Prostate gland (tissue), 2 donors: ENCODE results near the gene KCMF1. TPM values are rescaled to one million over a fixed set of nuclear protein-coding genes. Genes with fewer than 3 reads are reported as not detected.

Source experiments
- DNase-seq: peaks from one replicate; pipeline ENCODE4 v3.0.0-alpha.2; 2019; ENCODE audit warnings: low spot score
- H3K27ac ChIP-seq, 2 donors: fragments of 200-600 bp; sonication (generic); 2 replicates each; pipeline ENCODE4 v1.5.1; 2017 to 2019
- H3K27me3 ChIP-seq: fragments of 200-600 bp; sonication (generic); replicated peaks from 2 replicates; pipeline ENCODE4 v1.5.1; 2019; ENCODE audit not compliant: insufficient read depth
- H3K36me3 ChIP-seq, 2 donors: fragments of 200-600 bp; sonication (generic); 1 replicate in 1 of 2; 2 replicates in 1 of 2; pipeline versions ENCODE4 v1.5.1 to v1.8.1; 2017 to 2019
- H3K4me1 ChIP-seq: fragments of 200-600 bp; sonication (generic); replicated peaks from 2 replicates; pipeline ENCODE4 v1.5.1; 2019
- H3K4me3 ChIP-seq, 2 donors: fragments of 200-600 bp; sonication (generic); 2 replicates each; pipeline ENCODE4 v1.5.1; 2017 to 2019
- H3K9me3 ChIP-seq: fragments of 200-600 bp; sonication (generic); 2 replicates; pipeline ENCODE4 v1.5.1; 2017
- CTCF ChIP-seq, 4 experiments: fragments of 200-600 bp in 2 of 4; fragments of 450-650 bp in 2 of 4; sonication (generic) in 2 of 4; IDR thresholded peaks; 1 replicate in 3 of 4; 2 replicates in 1 of 4; pipeline ENCODE4 v1.5.1; 2016 to 2019; ENCODE audit warnings: antibody characterized with exemption in 4 of 4, mild to moderate bottlenecking in 2 of 4, moderate library complexity in 2 of 4
- POLR2A ChIP-seq: fragments of 450-650 bp; IDR thresholded peaks from one replicate; pipeline ENCODE4 v1.6.1; 2016; ENCODE audit warnings: antibody characterized with exemption, mild to moderate bottlenecking
- POLR2AphosphoS5 ChIP-seq: sonication (generic); formaldehyde crosslinking; IDR thresholded peaks from one replicate; pipeline ENCODE4 v1.6.1; 2017; ENCODE audit warnings: antibody characterized with exemption
- WGBS: methylation state at CpG from one replicate; pipeline ENCODE4 v1.1.5; 2018; 5-methylcytosine and 5-hydroxymethylcytosine counted together
- intact Hi-C: fragments of 100-400 bp; cut with DNase I; formaldehyde crosslinking; loops from one replicate; pipeline ENCODE4 v1.14.2; 2022
- small RNA-seq, 2 donors: library from RNA; depleted of rRNA; stranded (forward); fragments of <200 nt; gene quantifications; one replicate each; pipeline ENCODE3, GENCODE V24; 2016
- total RNA-seq, 2 donors: library from RNA; depleted of rRNA; stranded (reverse); fragments of >200 nt; gene quantifications; one replicate each; pipeline ENCODE4 v1.1.0, GENCODE V29; 2016

Gene KCMF1
- total RNA-seq, 2 donors from 2014 or later, result 20.5 to 33.1 TPM

GRCh38 chr2:85106489-85107180, 135.7 kb downstream of the KCMF1 start:
- no peak for TF ChIP-seq POLR2AphosphoS5
- TF ChIP-seq POLR2A, result no peak
- TF ChIP-seq CTCF (IDR thresholded peaks at IDR 0.05), result no peak
- Histone ChIP-seq H3K36me3 (no peaks in the 10 kb centered on the region), H3K4me1 (no peaks in the 10 kb centered on the region), H3K9me3 (no peaks in the 10 kb centered on the region), H3K27ac (no peak overlapping the region), H3K4me3 (no peak overlapping the region), H3K27me3 (no peaks in the 10 kb centered on the region)
- WGBS, result 29% methylated on average over 8 of the region's 8 CpGs
- no peak for DNase-seq
- intact Hi-C loops, result no loop called here

Small RNAs within 50 kb of the gene (small RNA-seq; reads per million reads assigned to genes)
- gene AC078974.1, result 0 reads per million in 2 donors

Other genes starting within 250 kb of the KCMF1 start
- 10 to 100 TPM in 1 of 2 donors, not detected in 1; 10.3 TPM for gene TRABD2A, start 90.1 kb upstream of the KCMF1 start, total RNA-seq
- gene TMSB10, start 65.5 kb upstream of the KCMF1 start, total RNA-seq, result 1,000 to 10,000 TPM; 1,100 to 3,014 TPM
- 1 to 10 TPM; 2.6 to 7.0 TPM for gene TCF7L1, start 162.2 kb downstream of the KCMF1 start, total RNA-seq